ENCODE results near the gene YPEL5. TPM values are rescaled to one million over a fixed set of nuclear protein-coding genes. Genes with fewer than 3 reads are reported as not detected.

YPEL5 gene
- total RNA-seq, 1 donor from 2014 or later: 93.3 TPM

DNA sequence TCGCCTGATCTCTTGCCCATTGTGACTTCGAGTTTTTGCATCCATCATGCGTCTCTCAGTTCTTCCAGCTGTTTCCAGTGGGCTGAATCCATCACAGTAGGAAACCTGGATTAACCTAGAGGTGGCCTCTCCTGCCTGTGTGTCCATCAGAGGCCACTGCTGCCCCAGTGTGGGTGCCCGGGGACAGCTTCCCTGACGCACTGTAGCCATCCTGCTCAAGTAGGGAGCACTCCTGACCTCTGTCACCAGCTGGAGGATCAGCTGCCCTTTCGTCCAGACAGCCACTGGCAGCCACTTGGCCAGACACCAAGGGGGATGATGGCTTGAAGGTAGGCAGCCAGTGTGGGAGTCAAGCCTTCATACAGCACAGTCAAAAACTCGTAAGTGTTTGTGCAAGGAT, 47.6 kb downstream of the YPEL5 start:
- no peaks in the 10 kb centered on the region for H3K9me3 Mint-ChIP-seq (ENCODE audit: low read depth)
- H3K4me3 Mint-ChIP-seq (ENCODE audit: unreplicated experiment): no peak overlapping the region
- no peak for DNase-seq (ENCODE audit: low spot score)
- TF ChIP-seq, protein P1, sequence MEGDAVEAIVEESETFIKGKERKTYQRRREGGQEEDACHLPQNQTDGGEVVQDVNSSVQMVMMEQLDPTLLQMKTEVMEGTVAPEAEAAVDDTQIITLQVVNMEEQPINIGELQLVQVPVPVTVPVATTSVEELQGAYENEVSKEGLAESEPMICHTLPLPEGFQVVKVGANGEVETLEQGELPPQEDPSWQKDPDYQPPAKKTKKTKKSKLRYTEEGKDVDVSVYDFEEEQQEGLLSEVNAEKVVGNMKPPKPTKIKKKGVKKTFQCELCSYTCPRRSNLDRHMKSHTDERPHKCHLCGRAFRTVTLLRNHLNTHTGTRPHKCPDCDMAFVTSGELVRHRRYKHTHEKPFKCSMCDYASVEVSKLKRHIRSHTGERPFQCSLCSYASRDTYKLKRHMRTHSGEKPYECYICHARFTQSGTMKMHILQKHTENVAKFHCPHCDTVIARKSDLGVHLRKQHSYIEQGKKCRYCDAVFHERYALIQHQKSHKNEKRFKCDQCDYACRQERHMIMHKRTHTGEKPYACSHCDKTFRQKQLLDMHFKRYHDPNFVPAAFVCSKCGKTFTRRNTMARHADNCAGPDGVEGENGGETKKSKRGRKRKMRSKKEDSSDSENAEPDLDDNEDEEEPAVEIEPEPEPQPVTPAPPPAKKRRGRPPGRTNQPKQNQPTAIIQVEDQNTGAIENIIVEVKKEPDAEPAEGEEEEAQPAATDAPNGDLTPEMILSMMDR (IDR thresholded peaks at IDR 0.05): no peak
- H3K27me3 Mint-ChIP-seq (ENCODE audit: low read depth): no peaks in the 10 kb centered on the region
- peaks cover 5% of the 10 kb centered on the region for H3K4me1 Mint-ChIP-seq (ENCODE audit: low read depth)
- H3K36me3 Mint-ChIP-seq (ENCODE audit: low read depth): no peaks in the 10 kb centered on the region
- no peak overlapping the region for H3K27ac Mint-ChIP-seq (ENCODE audit: unreplicated experiment)

DNA sequence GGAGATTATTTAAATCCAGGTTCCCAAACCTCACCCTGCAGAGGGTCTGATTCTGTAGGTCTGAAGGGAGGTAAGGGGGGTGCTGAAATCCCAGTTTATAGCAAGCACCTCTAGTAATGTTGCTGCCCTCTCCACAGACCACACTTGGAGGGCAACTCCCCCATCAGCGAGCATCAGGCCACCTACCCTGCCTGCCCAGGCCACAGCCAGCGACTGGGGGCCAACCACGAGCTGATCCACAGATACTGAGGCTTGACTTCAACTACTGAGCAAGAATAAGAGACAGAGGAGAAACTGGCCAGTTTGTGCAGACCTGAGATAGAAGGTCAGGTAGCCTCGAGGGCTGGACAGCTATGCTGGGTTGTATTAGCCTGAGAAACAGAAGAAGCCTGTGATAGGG, 48.2 kb downstream of the YPEL5 start:
- DNase-seq (ENCODE audit: low spot score): no peak
- Mint-ChIP-seq H3K4me1 (ENCODE audit: low read depth) (peaks cover 5% of the 10 kb centered on the region), H3K27me3 (ENCODE audit: low read depth) (no peaks in the 10 kb centered on the region), H3K27ac (ENCODE audit: unreplicated experiment) (no peak overlapping the region), H3K4me3 (ENCODE audit: unreplicated experiment) (no peak overlapping the region), H3K9me3 (ENCODE audit: low read depth) (no peaks in the 10 kb centered on the region), H3K36me3 (ENCODE audit: low read depth) (no peaks in the 10 kb centered on the region)
- TF ChIP-seq, protein P1 (IDR thresholded peaks at IDR 0.05): no peak

DNA sequence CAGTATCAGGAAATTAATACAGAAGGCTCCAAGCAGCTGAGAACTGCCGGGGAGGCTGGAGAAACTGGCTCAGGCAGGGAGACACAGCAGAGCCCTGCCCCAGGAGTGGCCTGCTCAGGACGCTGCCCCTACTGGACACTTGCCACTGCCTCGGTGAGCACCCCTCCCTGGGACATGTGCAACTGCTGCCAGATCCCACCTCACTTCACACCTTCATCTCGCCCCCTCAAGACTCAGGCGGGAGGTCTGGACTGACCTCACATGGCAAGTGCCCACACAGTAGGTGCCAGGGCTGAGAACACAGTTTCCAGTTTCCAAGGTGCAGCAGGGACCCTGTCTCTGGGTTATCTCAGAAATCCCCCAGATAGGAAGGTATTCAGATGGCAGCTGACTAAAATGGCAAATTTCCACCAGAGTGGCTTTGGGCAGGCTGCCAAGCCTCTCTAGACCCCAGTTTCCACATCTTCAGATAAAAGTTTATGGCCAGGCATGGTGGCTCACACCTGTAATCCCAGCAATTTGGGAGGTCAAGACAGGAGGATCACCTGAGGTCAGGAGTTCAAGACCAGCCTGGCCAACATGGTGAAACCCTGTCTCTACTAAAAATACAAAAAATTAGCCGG, 50.9 kb downstream of the YPEL5 start:
- no peak overlapping the region for H3K4me3 Mint-ChIP-seq (ENCODE audit: unreplicated experiment)
- no peaks in the 10 kb centered on the region for H3K36me3 Mint-ChIP-seq (ENCODE audit: low read depth)
- H3K27me3 Mint-ChIP-seq (ENCODE audit: low read depth): no peaks in the 10 kb centered on the region
- no peak for DNase-seq (ENCODE audit: low spot score)
- TF ChIP-seq, protein P1 (IDR thresholded peaks at IDR 0.05): peak; percentile 25
- no peaks in the 10 kb centered on the region for H3K9me3 Mint-ChIP-seq (ENCODE audit: low read depth)
- peaks cover 14% of the 10 kb centered on the region for H3K4me1 Mint-ChIP-seq (ENCODE audit: low read depth)
- no peak overlapping the region for H3K27ac Mint-ChIP-seq (ENCODE audit: unreplicated experiment)

DNA sequence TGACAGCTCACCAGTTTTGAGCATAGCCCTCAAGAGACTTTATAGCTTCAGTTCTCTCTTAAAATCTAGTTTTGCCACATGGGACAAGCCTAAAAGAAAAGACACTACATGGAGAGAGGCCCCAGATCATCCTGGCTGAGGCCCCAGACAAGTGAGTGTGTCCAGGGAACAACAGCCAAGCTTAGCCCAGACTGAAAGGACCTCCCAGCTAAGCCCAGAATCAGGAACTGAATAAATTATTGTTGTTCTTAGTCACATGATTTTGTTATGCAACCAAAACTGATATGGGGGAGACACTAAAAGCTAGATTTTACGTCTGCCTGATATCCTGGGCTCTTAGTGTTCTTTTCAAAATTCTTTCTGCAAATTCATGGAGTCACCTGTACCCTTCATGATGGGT, 55.2 kb downstream of the YPEL5 start:
- Mint-ChIP-seq H3K27ac (ENCODE audit: unreplicated experiment) (peak overlapping the region; percentile 8), H3K4me1 (ENCODE audit: low read depth) (peaks cover 21% of the 10 kb centered on the region)

GRCh38 chr2:30203156-30203555, 56.3 kb downstream of the YPEL5 start:
- TF ChIP-seq, protein P1 (IDR thresholded peaks at IDR 0.05): no peak
- no peaks in the 10 kb centered on the region for H3K9me3 Mint-ChIP-seq (ENCODE audit: low read depth)
- H3K4me1 Mint-ChIP-seq (ENCODE audit: low read depth): peaks cover 21% of the 10 kb centered on the region
- H3K27me3 Mint-ChIP-seq (ENCODE audit: low read depth): no peaks in the 10 kb centered on the region
- no peaks in the 10 kb centered on the region for H3K36me3 Mint-ChIP-seq (ENCODE audit: low read depth)
- H3K4me3 Mint-ChIP-seq (ENCODE audit: unreplicated experiment): no peak overlapping the region
- no peak overlapping the region for H3K27ac Mint-ChIP-seq (ENCODE audit: unreplicated experiment)
- no peak for DNase-seq (ENCODE audit: low spot score)

More for the DNA sequence above, 55.2 kb downstream of the YPEL5 start:
- Mint-ChIP-seq H3K9me3 (ENCODE audit: low read depth) (no peaks in the 10 kb centered on the region), H3K27me3 (ENCODE audit: low read depth) (no peaks in the 10 kb centered on the region), H3K4me3 (ENCODE audit: unreplicated experiment) (no peak overlapping the region), H3K36me3 (ENCODE audit: low read depth) (no peaks in the 10 kb centered on the region)
- TF ChIP-seq, protein P1 (IDR thresholded peaks at IDR 0.05): no peak
- no peak for DNase-seq (ENCODE audit: low spot score)

All from chondrocyte (in vitro differentiated cells).